Muscle layer of duodenum (tissue), 2 donors: ENCODE results near the gene ELANE.
A peak's percentile ranks its signal among the peaks of the same experiment; 100 is the strongest.

Experiments
- H3K27ac ChIP-seq: one replicate; pipeline ENCODE4 v1.7.0; 2013; ENCODE audit warnings: mild to moderate bottlenecking, low read length
- H3K27me3 ChIP-seq: one replicate; pipeline ENCODE4 v1.7.0; 2013; ENCODE audit warnings: low read depth, mild to moderate bottlenecking, control low read depth, low read length
- H3K36me3 ChIP-seq, 2 donors: one replicate each; pipeline ENCODE4 v1.7.0; 2013; ENCODE audit warnings: low read length in 2 of 2, control low read depth in 1 of 2, mild to moderate bottlenecking in 1 of 2; ENCODE audit not compliant: insufficient read depth in 2 of 2, control insufficient read depth in 1 of 2
- H3K4me1 ChIP-seq, 2 donors: one replicate each; pipeline ENCODE4 v1.7.0; 2013; ENCODE audit warnings: low read length in 2 of 2, mild to moderate bottlenecking in 2 of 2, control low read depth in 1 of 2, moderate library complexity in 1 of 2; ENCODE audit not compliant: insufficient read depth in 2 of 2, control insufficient read depth in 1 of 2
- H3K4me3 ChIP-seq, 2 donors: one replicate each; pipeline ENCODE4 v1.7.0; 2013; ENCODE audit warnings: low read length in 2 of 2, low read depth in 1 of 2, mild to moderate bottlenecking in 1 of 2
- H3K9me3 ChIP-seq, 2 donors: one replicate each; pipeline ENCODE4 v1.7.0; 2013; ENCODE audit warnings: low read length in 2 of 2, control low read depth in 1 of 2, mild to moderate bottlenecking in 1 of 2; ENCODE audit not compliant: control insufficient read depth in 1 of 2
- donor health status: healthy.

Gene ELANE

GRCh38 chr19:858868-859843 is 7.1 kb downstream of the ELANE start, which contains the start of gene CFD:
TSS of gene CFD (plus strand) at chr19:859664. CDS start at chr19:859690, 26 bp downstream.
- no peaks in the 10 kb centered on the region for H3K9me3 ChIP-seq
- no peaks in the 10 kb centered on the region for H3K27me3 ChIP-seq
- H3K4me1 ChIP-seq: peaks cover 0 to 15% of the 10 kb centered on the region in 2 donors
- H3K27ac ChIP-seq: no peak within 1 kb of the TSS
- H3K4me3 ChIP-seq: peak within 1 kb of the TSS; percentile 28 to 58
- no peaks in the 10 kb centered on the region for H3K36me3 ChIP-seq

- no peak overlapping the region for H3K27ac ChIP-seq
- peak overlapping the region in 1 of 2 donors; percentile 58 for H3K4me3 ChIP-seq
- no peaks in the 10 kb centered on the region for H3K9me3 ChIP-seq
- H3K27me3 ChIP-seq: no peaks in the 10 kb centered on the region
- H3K4me1 ChIP-seq: peaks cover 0 to 15% of the 10 kb centered on the region in 2 donors
- H3K36me3 ChIP-seq: no peaks in the 10 kb centered on the region
Observed at GRCh38 chr19:861141-861755, 9.1 kb downstream of the ELANE start.

- peaks cover 0 to 15% of the 10 kb centered on the region in 2 donors for H3K4me1 ChIP-seq
- H3K27ac ChIP-seq: no peak overlapping the region
- no peaks in the 10 kb centered on the region for H3K27me3 ChIP-seq
- H3K4me3 ChIP-seq: peak overlapping the region in 1 of 2 donors; percentile 41
- no peaks in the 10 kb centered on the region for H3K9me3 ChIP-seq
- no peaks in the 10 kb centered on the region for H3K36me3 ChIP-seq
Observed at GRCh38 chr19:861756-862580, 9.9 kb downstream of the ELANE start.

GRCh38 chr19:862581-863314 is 10.6 kb downstream of the ELANE start:
- no peak overlapping the region for H3K27ac ChIP-seq
- peaks cover 1 to 3% of the 10 kb centered on the region in 2 donors for H3K36me3 ChIP-seq
- no peak overlapping the region for H3K4me3 ChIP-seq
- peaks cover 0 to 15% of the 10 kb centered on the region in 2 donors for H3K4me1 ChIP-seq
- H3K9me3 ChIP-seq: no peaks in the 10 kb centered on the region
- H3K27me3 ChIP-seq: no peaks in the 10 kb centered on the region

GRCh38 chr19:863315-863620 is 11.2 kb downstream of the ELANE start:
- Histone ChIP-seq H3K27me3 (no peaks in the 10 kb centered on the region), H3K4me3 (no peak overlapping the region), H3K4me1 (peaks cover 0 to 15% of the 10 kb centered on the region in 2 donors), H3K27ac (no peak overlapping the region), H3K36me3 (peaks cover 3 to 6% of the 10 kb centered on the region in 2 donors), H3K9me3 (no peaks in the 10 kb centered on the region)

GRCh38 chr19:866769-867300 is 14.7 kb downstream of the ELANE start:
- Histone ChIP-seq H3K9me3 (no peaks in the 10 kb centered on the region), H3K4me3 (no peak overlapping the region), H3K27ac (no peak overlapping the region), H3K36me3 (peaks cover 3 to 14% of the 10 kb centered on the region in 2 donors), H3K4me1 (peaks cover 0 to 31% of the 10 kb centered on the region in 2 donors), H3K27me3 (no peaks in the 10 kb centered on the region)

GRCh38 chr19:867301-867793 is 15.2 kb downstream of the ELANE start:
- no peaks in the 10 kb centered on the region for H3K9me3 ChIP-seq
- H3K4me3 ChIP-seq: no peak overlapping the region
- H3K4me1 ChIP-seq: peaks cover 0 to 35% of the 10 kb centered on the region in 2 donors
- peaks cover 3 to 14% of the 10 kb centered on the region in 2 donors for H3K36me3 ChIP-seq
- no peaks in the 10 kb centered on the region for H3K27me3 ChIP-seq
- H3K27ac ChIP-seq: no peak overlapping the region

GRCh38 chr19:867855-868457 is 15.9 kb downstream of the ELANE start:
- Histone ChIP-seq H3K9me3 (no peaks in the 10 kb centered on the region), H3K4me3 (no peak overlapping the region), H3K27ac (no peak overlapping the region), H3K36me3 (peaks cover 3 to 14% of the 10 kb centered on the region in 2 donors), H3K27me3 (no peaks in the 10 kb centered on the region), H3K4me1 (peaks cover 0 to 33% of the 10 kb centered on the region in 2 donors)

- Histone ChIP-seq H3K4me1 (peaks cover 0 to 31% of the 10 kb centered on the region in 2 donors), H3K36me3 (peaks cover 3 to 14% of the 10 kb centered on the region in 2 donors), H3K4me3 (no peak overlapping the region), H3K9me3 (no peaks in the 10 kb centered on the region), H3K27me3 (no peaks in the 10 kb centered on the region), H3K27ac (no peak overlapping the region)
Observed at GRCh38 chr19:868458-869244, 16.5 kb downstream of the ELANE start.
